UCSD-AML1 (cell line): ENCODE data around the gene HK2.
A peak's percentile ranks its signal among the peaks of the same experiment; 100 is the strongest.
"Not testable (repeated sequence)": the region's sequence is repeated elsewhere in the genome, so short reads cannot be mapped to it uniquely, and the experiment has no call there.

ENCODE experiments used
- DNase-seq: peaks from one replicate; lab custom pipeline; 2025; ENCODE audit not compliant: unreplicated experiment; lab: John Stamatoyannopoulos, UW

The HK2 gene

GRCh38 chr2:74893332-74893731 lies 59.4 kb downstream of the HK2 start:
- no peak for DNase-seq

GRCh38 chr2:74894272-74894981 lies 60.5 kb downstream of the HK2 start:
- DNase-seq = no peak

- no peak for DNase-seq
Measured at GRCh38 chr2:74895001-74895400, 61.1 kb downstream of the HK2 start.

- no peak for DNase-seq
Measured at GRCh38 chr2:74896232-74896631, 62.3 kb downstream of the HK2 start.

- not testable (repeated sequence) for DNase-seq
Measured at GRCh38 chr2:74900225-74900624, 66.3 kb downstream of the HK2 start.

GRCh38 chr2:74902281-74902860 lies 68.4 kb downstream of the HK2 start:
- no peak for DNase-seq

- DNase-seq = no peak
Measured at GRCh38 chr2:74906395-74906794, 72.5 kb downstream of the HK2 start.

GRCh38 chr2:74907560-74907959 lies 73.6 kb downstream of the HK2 start:
- not testable (repeated sequence) for DNase-seq

GRCh38 chr2:74908748-74909444 lies 75.0 kb downstream of the HK2 start:
- DNase-seq = no peak

GRCh38 chr2:74910245-74910644 lies 76.3 kb downstream of the HK2 start:
- DNase-seq = no peak

- no peak for DNase-seq
Measured at GRCh38 chr2:74911061-74911460, 77.1 kb downstream of the HK2 start.

GRCh38 chr2:74915743-74916142 lies 81.8 kb downstream of the HK2 start:
- DNase-seq = peak; percentile 28

- DNase-seq = no peak
Measured at GRCh38 chr2:74916394-74916793, 82.5 kb downstream of the HK2 start.

GRCh38 chr2:74917702-74918619 lies 84.0 kb downstream of the HK2 start:
- DNase-seq = no peak

GRCh38 chr2:74919827-74920226 lies 85.9 kb downstream of the HK2 start:
- DNase-seq = peak; percentile 61

GRCh38 chr2:74921236-74921736 lies 87.4 kb downstream of the HK2 start:
- DNase-seq = no peak

- peak; percentile 30 for DNase-seq
Measured at GRCh38 chr2:74922592-74923227, 88.8 kb downstream of the HK2 start.

- DNase-seq = no peak
Measured at GRCh38 chr2:74924463-74925265, 90.7 kb downstream of the HK2 start.

- DNase-seq = no peak
Measured at GRCh38 chr2:74925361-74925786, 91.4 kb downstream of the HK2 start.

GRCh38 chr2:74927621-74928020 lies 93.7 kb downstream of the HK2 start:
- no peak for DNase-seq
